Measurements from ENCODE around the gene GJA9. TPM values are rescaled to one million over a fixed set of nuclear protein-coding genes. Genes with fewer than 3 reads are reported as not detected.
A peak's percentile ranks its signal among the peaks of the same experiment; 100 is the strongest.

The GJA9 gene
- total and polyA plus RNA-seq, 12 donors: not detected

GRCh38 chr1:38925391-38925790 lies 44.0 kb upstream of the GJA9 start:
- DNase-seq: no peak
- no peak overlapping the region for H3K4me3 ChIP-seq
- no peaks in the 10 kb centered on the region for H3K9me3 ChIP-seq (replicated peaks in 1 of 3)
- TF ChIP-seq, protein P1, sequence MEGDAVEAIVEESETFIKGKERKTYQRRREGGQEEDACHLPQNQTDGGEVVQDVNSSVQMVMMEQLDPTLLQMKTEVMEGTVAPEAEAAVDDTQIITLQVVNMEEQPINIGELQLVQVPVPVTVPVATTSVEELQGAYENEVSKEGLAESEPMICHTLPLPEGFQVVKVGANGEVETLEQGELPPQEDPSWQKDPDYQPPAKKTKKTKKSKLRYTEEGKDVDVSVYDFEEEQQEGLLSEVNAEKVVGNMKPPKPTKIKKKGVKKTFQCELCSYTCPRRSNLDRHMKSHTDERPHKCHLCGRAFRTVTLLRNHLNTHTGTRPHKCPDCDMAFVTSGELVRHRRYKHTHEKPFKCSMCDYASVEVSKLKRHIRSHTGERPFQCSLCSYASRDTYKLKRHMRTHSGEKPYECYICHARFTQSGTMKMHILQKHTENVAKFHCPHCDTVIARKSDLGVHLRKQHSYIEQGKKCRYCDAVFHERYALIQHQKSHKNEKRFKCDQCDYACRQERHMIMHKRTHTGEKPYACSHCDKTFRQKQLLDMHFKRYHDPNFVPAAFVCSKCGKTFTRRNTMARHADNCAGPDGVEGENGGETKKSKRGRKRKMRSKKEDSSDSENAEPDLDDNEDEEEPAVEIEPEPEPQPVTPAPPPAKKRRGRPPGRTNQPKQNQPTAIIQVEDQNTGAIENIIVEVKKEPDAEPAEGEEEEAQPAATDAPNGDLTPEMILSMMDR (IDR thresholded peaks at IDR 0.05): no peak
- TF ChIP-seq POLR2A (IDR thresholded peaks at IDR 0.05): no peak
- no peaks in the 10 kb centered on the region for H3K27me3 ChIP-seq
- H3K4me1 ChIP-seq (replicated peaks in 1 of 2): no peaks in the 10 kb centered on the region
- intact Hi-C loops (cut with DNase I): no loop called here
- H3K36me3 ChIP-seq (replicated peaks in 1 of 2): no peaks in the 10 kb centered on the region
- H3K27ac ChIP-seq: no peak overlapping the region
- WGBS, 4 donors: 93 to 100% (median 95%) methylated on average over 2 of the region's 2 CpGs

- TF ChIP-seq POLR2A (IDR thresholded peaks at IDR 0.05): no peak
- TF ChIP-seq, protein P1 (IDR thresholded peaks at IDR 0.05): no peak
- 84 to 92% (median 88%) methylated on average over 3 of the region's 3 CpGs for WGBS, 4 donors
- Histone ChIP-seq H3K4me3 (no peak overlapping the region), H3K4me1 (replicated peaks in 1 of 2) (no peaks in the 10 kb centered on the region), H3K36me3 (replicated peaks in 1 of 2) (no peaks in the 10 kb centered on the region), H3K9me3 (replicated peaks in 1 of 3) (no peaks in the 10 kb centered on the region), H3K27me3 (no peaks in the 10 kb centered on the region), H3K27ac (no peak overlapping the region)
- DNase-seq: no peak
- intact Hi-C loops (cut with DNase I): no loop called here
These were observed 42.2 kb upstream of the GJA9 start for GRCh38 chr1:38923607-38924006.

DNA sequence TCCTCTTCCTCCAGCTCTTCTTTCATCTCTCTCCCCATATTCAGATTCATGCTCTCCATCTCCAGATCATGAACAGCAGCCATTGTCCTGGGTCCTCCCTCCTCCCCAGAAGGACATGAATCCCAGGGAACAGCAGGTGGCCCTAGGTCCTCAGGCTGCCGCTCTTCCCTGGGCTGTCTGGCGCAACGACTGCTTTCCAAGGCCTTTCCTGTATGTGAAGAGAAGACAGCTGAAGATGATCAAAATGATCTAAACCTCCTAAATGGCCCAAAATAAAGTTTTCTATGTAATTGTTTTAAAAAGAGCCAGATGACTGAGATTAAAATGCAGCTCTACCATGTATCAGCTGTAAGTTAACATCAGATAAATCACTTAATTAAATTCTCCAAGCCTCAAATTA lies 37.7 kb upstream of the GJA9 start:
- H3K36me3 ChIP-seq (replicated peaks in 1 of 2): no peaks in the 10 kb centered on the region
- H3K27me3 ChIP-seq: no peaks in the 10 kb centered on the region
- peak in 4 of 7 donors; percentile 24 to 59 (median 42) for DNase-seq
- H3K4me3 ChIP-seq: no peak overlapping the region
- no peaks in the 10 kb centered on the region for H3K9me3 ChIP-seq (replicated peaks in 1 of 3)
- no peak for TF ChIP-seq POLR2A (IDR thresholded peaks at IDR 0.05)
- TF ChIP-seq, protein P1 (IDR thresholded peaks at IDR 0.05): peak in 1 of 6 experiments; percentile 12
- 46 to 71% (median 58%) methylated on average over 3 of the region's 3 CpGs for WGBS, 4 donors
- intact Hi-C loops (cut with DNase I): no loop called here
- H3K27ac ChIP-seq: no peak overlapping the region
- H3K4me1 ChIP-seq (replicated peaks in 1 of 2): no peaks in the 10 kb centered on the region

DNA sequence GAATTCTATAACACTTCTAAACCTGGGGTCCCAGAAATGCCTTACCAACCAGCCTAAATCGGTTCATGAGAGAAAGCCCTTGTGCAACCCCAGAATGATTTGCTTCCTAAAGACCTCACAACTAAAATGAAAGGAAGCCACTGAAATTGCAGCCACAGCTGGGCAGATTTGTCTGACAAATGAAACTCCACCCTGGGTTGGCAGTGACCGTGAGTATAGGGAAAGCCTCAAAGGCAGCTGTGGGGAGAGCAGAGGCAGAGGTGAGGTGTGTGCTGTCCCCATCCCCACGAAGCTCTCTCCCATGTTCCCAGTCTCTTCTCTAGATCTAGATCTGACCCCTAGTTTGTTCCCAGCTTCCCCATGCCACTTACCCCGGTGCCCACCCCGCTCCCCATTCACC lies 37.2 kb upstream of the GJA9 start:
- Histone ChIP-seq H3K27me3 (no peaks in the 10 kb centered on the region), H3K4me3 (no peak overlapping the region), H3K36me3 (replicated peaks in 1 of 2) (no peaks in the 10 kb centered on the region), H3K27ac (no peak overlapping the region), H3K4me1 (replicated peaks in 1 of 2) (no peaks in the 10 kb centered on the region), H3K9me3 (replicated peaks in 1 of 3) (no peaks in the 10 kb centered on the region)
- intact Hi-C loops (cut with DNase I): no loop called here
- WGBS, 4 donors: 78 to 86% (median 80%) methylated on average over 5 of the region's 5 CpGs
- no peak for DNase-seq
- TF ChIP-seq POLR2A (IDR thresholded peaks at IDR 0.05): no peak
- TF ChIP-seq, protein P1 (IDR thresholded peaks at IDR 0.05): no peak

Measured in adrenal gland (tissue), 12 donors.